PC-9 (cell line): ENCODE results near the gene PTPRD.

ENCODE experiments used
- CTCF ChIP-seq: fragments of 200-600 bp; sonication (generic); conservative IDR thresholded peaks from 2 replicates; pipeline ENCODE4 v1.6.1; 2017; ENCODE audit warnings: mixed run types, antibody characterized with exemption, mild to moderate bottlenecking, moderate library complexity
- EZH2 ChIP-seq: fragments of 200-600 bp; sonication (generic); IDR thresholded peaks from 2 replicates; pipeline ENCODE4 v1.8.0; 2017; ENCODE audit warnings: antibody characterized with exemption, low read depth

- TF ChIP-seq CTCF (no peak), EZH2 (no peak)
Observed at GRCh38 chr9:8680658-8681057, 1932.1 kb downstream of the PTPRD start.
